ENCODE measurements around the gene RBP3.

RBP3 gene

GRCh38 chr10:47308775-47309174 is 39.4 kb upstream of the RBP3 start:
- Histone ChIP-seq H3K4me3 (ENCODE audit: low read depth, low read length) (no peak overlapping the region), H3K27ac (no peak overlapping the region), H3K36me3 (replicated peaks) (no peaks in the 10 kb centered on the region), H3K27me3 (replicated peaks) (no peaks in the 10 kb centered on the region)
- in situ Hi-C loops (cut with HindIII; ENCODE audit: low pct_ligation_motif_present, low sequenced_read_pairs) = loop anchor here (25.0 kb wide), 1 partner anchor 271 kb away; no protein-coding TSS in a partner anchor
- no peak for DNase-seq
- TF ChIP-seq CTCF (IDR thresholded peaks at IDR 0.05; ENCODE audit: low read depth, low read length, missing control alignments) = no peak

- H3K4me3 ChIP-seq (ENCODE audit: low read depth, low read length) = no peak overlapping the region
- H3K27ac ChIP-seq = no peak overlapping the region
- peak; percentile 70 for TF ChIP-seq CTCF (IDR thresholded peaks at IDR 0.05; ENCODE audit: low read depth, low read length, missing control alignments)
- H3K27me3 ChIP-seq (replicated peaks) = no peaks in the 10 kb centered on the region
- DNase-seq = no peak
- in situ Hi-C loops (cut with HindIII; ENCODE audit: low pct_ligation_motif_present, low sequenced_read_pairs) = loop anchor here (25.0 kb wide), 1 partner anchor 272 kb away; no protein-coding TSS in a partner anchor
- H3K36me3 ChIP-seq (replicated peaks) = no peaks in the 10 kb centered on the region
Measured at GRCh38 chr10:47309408-47310089, 38.6 kb upstream of the RBP3 start.

GRCh38 chr10:47310090-47310505 is 38.1 kb upstream of the RBP3 start:
- TF ChIP-seq CTCF (IDR thresholded peaks at IDR 0.05; ENCODE audit: low read depth, low read length, missing control alignments) = no peak
- H3K27me3 ChIP-seq (replicated peaks) = no peaks in the 10 kb centered on the region
- DNase-seq = no peak
- H3K27ac ChIP-seq = no peak overlapping the region
- in situ Hi-C loops (cut with HindIII; ENCODE audit: low pct_ligation_motif_present, low sequenced_read_pairs) = loop anchor here (25.0 kb wide), 1 partner anchor 273 kb away; no protein-coding TSS in a partner anchor
- no peak overlapping the region for H3K4me3 ChIP-seq (ENCODE audit: low read depth, low read length)
- H3K36me3 ChIP-seq (replicated peaks) = no peaks in the 10 kb centered on the region

- Histone ChIP-seq H3K27me3 (replicated peaks) (no peaks in the 10 kb centered on the region), H3K4me3 (ENCODE audit: low read depth, low read length) (no peak overlapping the region), H3K27ac (no peak overlapping the region), H3K36me3 (replicated peaks) (no peaks in the 10 kb centered on the region)
- in situ Hi-C loops (cut with HindIII; ENCODE audit: low pct_ligation_motif_present, low sequenced_read_pairs) = loop anchor here (25.0 kb wide), 1 partner anchor 274 kb away; no protein-coding TSS in a partner anchor
- no peak for DNase-seq
- TF ChIP-seq CTCF (IDR thresholded peaks at IDR 0.05; ENCODE audit: low read depth, low read length, missing control alignments) = no peak
Measured at GRCh38 chr10:47311193-47311931, 36.8 kb upstream of the RBP3 start.

- Histone ChIP-seq H3K27ac (no peak overlapping the region), H3K27me3 (replicated peaks) (no peaks in the 10 kb centered on the region), H3K36me3 (replicated peaks) (no peaks in the 10 kb centered on the region), H3K4me3 (ENCODE audit: low read depth, low read length) (no peak overlapping the region)
- peak; percentile 97 for TF ChIP-seq CTCF (IDR thresholded peaks at IDR 0.05; ENCODE audit: low read depth, low read length, missing control alignments)
- DNase-seq = peak; percentile 66
- in situ Hi-C loops (cut with HindIII; ENCODE audit: low pct_ligation_motif_present, low sequenced_read_pairs) = loop anchor here (25.0 kb wide), 1 partner anchor 275 kb away; no protein-coding TSS in a partner anchor
Measured at GRCh38 chr10:47311932-47312662, 36.1 kb upstream of the RBP3 start.
